Medulla oblongata (tissue), 1 donor: ENCODE data around the gene SAMMSON.

ENCODE experiments used
- DNase-seq: peaks from one replicate; pipeline ENCODE4 v3.0.0-alpha.2; 2015; ENCODE audit errors: extremely low spot score

The SAMMSON gene

GRCh38 chr3:70090322-70090913, 90.9 kb downstream of the SAMMSON start:
- peak; percentile 49 for DNase-seq

GRCh38 chr3:70094197-70094596, 94.7 kb downstream of the SAMMSON start:
- DNase-seq: no peak

DNA sequence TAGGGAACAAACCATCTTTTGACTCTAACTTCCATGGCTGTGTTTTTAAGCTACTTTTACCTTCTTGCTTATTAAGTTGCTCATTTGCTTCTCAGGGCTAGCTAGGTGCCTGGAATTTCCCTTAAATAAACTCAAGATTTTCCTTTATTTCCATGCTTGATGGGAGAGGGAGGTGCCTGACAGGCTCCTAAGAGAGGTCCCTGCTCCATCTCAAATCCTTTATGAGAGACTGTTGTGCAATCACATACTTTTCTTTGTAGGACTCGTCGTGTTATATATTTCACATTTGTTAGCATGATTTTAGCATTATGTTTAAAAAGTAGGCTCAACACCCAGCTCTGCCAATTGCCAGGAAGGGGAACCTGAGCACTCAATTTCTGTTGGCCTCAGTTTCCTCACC, 95.7 kb downstream of the SAMMSON start:
- no peak for DNase-seq

- DNase-seq: no peak
These were observed 97.0 kb downstream of the SAMMSON start for GRCh38 chr3:70096376-70097066.

DNA sequence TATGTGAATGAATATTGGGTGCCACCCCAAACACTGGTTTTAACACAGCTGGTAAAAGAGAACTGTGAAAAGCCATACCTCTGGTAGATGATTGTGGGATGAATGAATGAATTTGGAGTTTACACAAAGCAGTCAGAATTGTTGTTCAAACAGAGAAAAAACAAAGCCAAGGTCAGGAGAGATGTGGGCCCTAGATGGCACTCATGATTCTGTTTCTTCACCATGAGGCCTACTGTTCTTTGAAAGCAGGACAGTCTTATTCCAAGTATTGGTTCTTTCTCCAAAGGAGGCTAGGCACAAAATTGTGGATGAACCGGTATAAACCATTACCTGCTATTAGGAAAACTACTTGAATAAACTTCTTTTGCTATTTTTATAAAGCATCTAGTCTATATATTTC, 97.6 kb downstream of the SAMMSON start:
- DNase-seq: peak; percentile 44

- no peak for DNase-seq
These were observed 108.5 kb downstream of the SAMMSON start for GRCh38 chr3:70108072-70108471.

DNA sequence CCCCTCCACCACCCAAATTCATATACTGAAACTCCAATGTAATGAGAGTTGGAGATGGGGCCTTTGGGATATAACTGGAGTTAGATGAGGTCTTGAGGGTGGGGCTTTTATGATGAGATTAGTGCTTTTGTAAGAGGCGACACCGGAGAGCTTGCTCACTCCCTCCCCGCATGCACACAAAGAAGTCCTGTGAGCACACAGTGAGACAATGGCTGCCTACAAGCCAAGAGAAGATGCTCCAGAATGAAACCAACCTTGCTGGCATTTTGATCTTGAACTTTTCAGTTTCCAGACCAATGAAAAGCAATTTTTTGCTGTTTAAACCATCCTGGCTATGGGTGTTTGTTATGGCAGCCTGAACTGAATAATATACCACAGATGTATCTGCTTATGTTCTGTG, 109.0 kb downstream of the SAMMSON start:
- peak; percentile 28 for DNase-seq

DNA sequence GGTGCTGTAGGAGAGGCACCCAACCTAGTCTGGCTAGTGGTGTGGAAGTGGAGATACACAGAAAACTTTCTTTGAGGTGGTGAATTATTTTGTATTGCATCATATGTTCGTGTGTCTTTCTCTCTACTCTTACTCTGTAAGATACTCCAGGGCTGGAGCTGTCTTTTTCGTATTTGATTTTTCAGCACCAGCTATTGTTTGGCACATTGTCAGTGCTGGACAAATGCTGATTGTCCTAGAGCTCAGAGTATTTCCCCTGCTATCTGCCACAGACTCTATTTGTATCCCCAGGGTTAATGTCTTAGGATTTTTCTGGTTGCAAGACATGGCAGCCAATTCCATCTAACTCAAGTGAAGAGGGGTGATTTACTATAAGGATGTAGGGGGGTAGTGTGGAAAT, 110.5 kb downstream of the SAMMSON start:
- DNase-seq: peak; percentile 67

DNA sequence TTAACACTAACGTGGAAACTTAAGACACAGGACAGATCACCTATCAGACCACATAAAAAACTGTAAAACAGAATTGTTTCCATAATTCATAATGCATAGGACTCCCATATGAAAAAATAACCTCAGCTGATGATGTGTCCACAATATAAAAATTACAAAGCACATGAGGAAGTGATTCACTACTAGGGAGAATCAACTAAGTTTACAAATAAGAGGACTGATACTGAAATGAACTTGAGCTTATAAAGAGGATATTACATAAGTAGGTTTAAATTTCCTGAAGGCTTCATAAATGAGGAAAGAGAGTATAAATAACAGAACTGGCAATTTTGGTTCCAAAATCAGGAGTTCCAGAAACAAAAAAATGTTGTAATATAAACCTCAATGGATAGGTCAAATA, 111.9 kb downstream of the SAMMSON start:
- DNase-seq: no peak

DNA sequence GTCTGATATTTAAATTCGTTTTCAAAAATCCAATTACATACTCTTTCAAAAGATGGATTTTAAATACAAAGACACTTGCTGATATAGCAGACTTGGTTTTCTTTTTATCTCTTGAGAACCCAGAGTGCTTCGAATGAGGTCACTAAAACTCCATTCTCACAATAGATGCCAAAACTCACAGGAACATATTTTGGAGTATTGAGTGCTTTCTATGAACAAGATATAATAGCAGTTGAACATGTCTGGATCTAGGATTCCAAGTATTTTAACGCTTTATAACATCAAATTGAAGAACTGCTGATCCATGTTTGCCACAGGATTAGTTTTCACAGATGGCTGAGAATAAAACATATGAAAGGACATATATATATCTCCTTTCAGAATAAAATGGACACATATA, 113.2 kb downstream of the SAMMSON start:
- DNase-seq: no peak

GRCh38 chr3:70114431-70114830, 114.9 kb downstream of the SAMMSON start:
- no peak for DNase-seq

DNA sequence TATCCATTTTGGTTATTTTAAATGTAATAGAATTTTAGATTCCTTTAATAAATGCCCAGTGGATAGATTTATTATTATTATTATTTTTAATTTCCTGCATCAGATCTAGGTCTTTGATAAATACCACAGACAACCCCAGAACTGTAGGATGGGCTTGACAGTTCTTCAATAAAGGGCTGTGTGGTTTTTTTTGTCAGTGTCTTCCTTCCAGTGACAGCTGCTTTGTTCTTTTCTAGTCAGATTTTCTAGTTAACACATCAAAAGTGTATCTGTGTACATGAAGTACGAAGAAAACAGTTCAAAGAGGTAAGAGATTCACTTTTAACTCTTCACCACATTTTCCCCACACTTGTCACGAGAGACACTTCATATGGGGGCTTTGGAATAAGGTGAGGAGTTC, 120.3 kb downstream of the SAMMSON start:
- no peak for DNase-seq
